ENCODE data around the gene EIF1AY.

EIF1AY gene

DNA sequence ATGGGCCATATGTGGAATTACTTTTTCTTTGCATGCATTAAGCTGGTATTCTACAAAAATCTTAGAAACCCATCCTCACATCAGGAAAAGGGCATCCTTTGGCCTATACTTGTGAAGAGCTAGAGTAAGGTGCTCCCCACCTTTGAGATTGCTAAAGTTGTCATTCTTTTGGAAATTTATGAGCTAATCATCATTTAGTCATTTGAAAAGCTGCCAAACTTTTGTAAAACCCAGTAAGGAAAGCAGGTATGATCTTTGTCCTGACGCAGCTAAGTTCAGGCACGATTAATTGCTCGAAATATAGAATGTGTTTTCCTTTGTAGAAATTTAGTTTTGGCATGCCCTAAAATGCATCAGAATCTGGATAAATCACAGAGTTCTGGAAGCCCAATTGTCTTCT lies 2.6 kb downstream of the EIF1AY start:
- TF ChIP-seq, protein P1, sequence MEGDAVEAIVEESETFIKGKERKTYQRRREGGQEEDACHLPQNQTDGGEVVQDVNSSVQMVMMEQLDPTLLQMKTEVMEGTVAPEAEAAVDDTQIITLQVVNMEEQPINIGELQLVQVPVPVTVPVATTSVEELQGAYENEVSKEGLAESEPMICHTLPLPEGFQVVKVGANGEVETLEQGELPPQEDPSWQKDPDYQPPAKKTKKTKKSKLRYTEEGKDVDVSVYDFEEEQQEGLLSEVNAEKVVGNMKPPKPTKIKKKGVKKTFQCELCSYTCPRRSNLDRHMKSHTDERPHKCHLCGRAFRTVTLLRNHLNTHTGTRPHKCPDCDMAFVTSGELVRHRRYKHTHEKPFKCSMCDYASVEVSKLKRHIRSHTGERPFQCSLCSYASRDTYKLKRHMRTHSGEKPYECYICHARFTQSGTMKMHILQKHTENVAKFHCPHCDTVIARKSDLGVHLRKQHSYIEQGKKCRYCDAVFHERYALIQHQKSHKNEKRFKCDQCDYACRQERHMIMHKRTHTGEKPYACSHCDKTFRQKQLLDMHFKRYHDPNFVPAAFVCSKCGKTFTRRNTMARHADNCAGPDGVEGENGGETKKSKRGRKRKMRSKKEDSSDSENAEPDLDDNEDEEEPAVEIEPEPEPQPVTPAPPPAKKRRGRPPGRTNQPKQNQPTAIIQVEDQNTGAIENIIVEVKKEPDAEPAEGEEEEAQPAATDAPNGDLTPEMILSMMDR (IDR thresholded peaks at IDR 0.05) = no peak
- no peak overlapping the region for H3K4me3 ChIP-seq
- DNase-seq (ENCODE audit: low spot score) = no peak
- no peak overlapping the region for H3K27ac ChIP-seq

DNA sequence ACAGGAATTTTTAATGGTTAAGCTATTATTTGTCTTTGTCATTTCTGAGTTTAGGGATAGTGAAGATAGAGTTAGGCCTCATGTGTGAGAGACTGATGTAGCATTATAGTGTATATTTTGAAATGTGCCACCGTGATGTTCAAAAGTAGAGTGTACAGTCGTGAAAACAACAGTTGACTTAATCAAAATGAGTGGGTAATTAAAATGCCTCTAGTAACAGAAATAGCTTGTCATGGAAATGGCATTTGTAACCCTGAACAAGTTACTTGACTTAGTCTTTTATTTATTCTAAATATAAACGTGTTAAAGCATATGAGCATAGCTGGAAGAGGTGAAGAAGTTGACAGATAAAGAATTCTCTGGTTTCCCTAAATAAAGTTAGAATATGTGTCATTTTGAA lies 6.1 kb downstream of the EIF1AY start:
- H3K4me3 ChIP-seq = no peak overlapping the region
- TF ChIP-seq, protein P1 (IDR thresholded peaks at IDR 0.05) = no peak
- H3K27ac ChIP-seq = no peak overlapping the region
- DNase-seq (ENCODE audit: low spot score) = no peak

DNA sequence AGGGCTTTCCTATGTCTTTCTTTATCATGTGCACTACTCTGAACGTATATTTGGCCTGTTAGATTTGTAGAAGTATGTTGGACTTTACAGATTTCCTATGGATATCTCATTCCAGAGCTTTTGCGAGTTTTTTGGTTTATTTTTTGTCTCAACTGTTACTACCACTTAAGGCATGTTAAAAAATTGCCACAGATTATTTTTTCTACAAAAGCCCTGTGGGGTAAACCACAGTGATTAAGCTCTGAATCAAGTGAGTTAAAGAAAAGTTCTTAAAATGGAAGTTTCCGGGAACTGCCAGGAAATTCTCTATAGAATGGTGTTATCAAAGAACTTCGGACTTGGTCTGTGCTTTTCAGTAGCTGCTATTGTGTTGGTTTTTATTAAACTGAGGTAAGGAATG lies 10.6 kb downstream of the EIF1AY start:
- TF ChIP-seq, protein P1 (IDR thresholded peaks at IDR 0.05) = no peak
- no peak for DNase-seq (ENCODE audit: low spot score)
- Histone ChIP-seq H3K4me3 (no peak overlapping the region), H3K27ac (no peak overlapping the region)

Measured in coronary artery (tissue), 2 donors.